SK-N-MC (cell line): ENCODE measurements around the gene MOGAT2.
"Not testable (repeated sequence)": the region's sequence is repeated elsewhere in the genome, so short reads cannot be mapped to it uniquely, and the experiment has no call there.

Experiments used
- DNase-seq: peaks from one replicate; pipeline ENCODE4 v3.0.0-alpha.2; 2011; ENCODE audit warnings: low read depth, low spot score
- H3K27ac ChIP-seq: fragments of 200-600 bp; sonication (generic); 2 replicates; pipeline ENCODE4 v1.5.1; 2016; ENCODE audit warnings: mixed run types
- H3K36me3 ChIP-seq: fragments of 200-600 bp; sonication (generic); 2 replicates; pipeline ENCODE4 v1.6.1; 2017; ENCODE audit warnings: antibody characterized with exemption, low read length, mixed read lengths; ENCODE audit not compliant: insufficient read depth
- H3K4me3 ChIP-seq: fragments of 200-600 bp; sonication (generic); 2 replicates; pipeline ENCODE4 v1.5.1; 2016
- H3K9ac ChIP-seq: fragments of 200-600 bp; sonication (generic); 2 replicates; pipeline ENCODE4 v1.8.0; 2017; ENCODE audit warnings: mixed run types, mixed read lengths; ENCODE audit not compliant: insufficient read length
- H3K9me3 ChIP-seq: fragments of 200-600 bp; sonication (generic); 2 replicates; pipeline ENCODE4 v1.6.1; 2017; ENCODE audit warnings: low read depth, mild to moderate bottlenecking, antibody characterized with exemption, low read length, moderate library complexity, mixed read lengths
- EZH2 ChIP-seq: fragments of 200-600 bp; sonication (generic); IDR thresholded peaks from one replicate; pipeline ENCODE4 v1.6.1; 2017; ENCODE audit warnings: antibody characterized with exemption
- FOXP2 ChIP-seq: optimal IDR thresholded peaks from 2 replicates; pipeline ENCODE3; 2011; ENCODE audit warnings: mild to moderate bottlenecking, moderate library complexity; ENCODE audit not compliant: insufficient read depth; ENCODE audit errors: extremely low read length, control extremely low read depth
- POLR2AphosphoS5 ChIP-seq: IDR thresholded peaks from 2 replicates; pipeline ENCODE4 v1.6.1; 2012; ENCODE audit warnings: mild to moderate bottlenecking, low read depth, low read length, borderline replicate concordance

Gene MOGAT2

DNA sequence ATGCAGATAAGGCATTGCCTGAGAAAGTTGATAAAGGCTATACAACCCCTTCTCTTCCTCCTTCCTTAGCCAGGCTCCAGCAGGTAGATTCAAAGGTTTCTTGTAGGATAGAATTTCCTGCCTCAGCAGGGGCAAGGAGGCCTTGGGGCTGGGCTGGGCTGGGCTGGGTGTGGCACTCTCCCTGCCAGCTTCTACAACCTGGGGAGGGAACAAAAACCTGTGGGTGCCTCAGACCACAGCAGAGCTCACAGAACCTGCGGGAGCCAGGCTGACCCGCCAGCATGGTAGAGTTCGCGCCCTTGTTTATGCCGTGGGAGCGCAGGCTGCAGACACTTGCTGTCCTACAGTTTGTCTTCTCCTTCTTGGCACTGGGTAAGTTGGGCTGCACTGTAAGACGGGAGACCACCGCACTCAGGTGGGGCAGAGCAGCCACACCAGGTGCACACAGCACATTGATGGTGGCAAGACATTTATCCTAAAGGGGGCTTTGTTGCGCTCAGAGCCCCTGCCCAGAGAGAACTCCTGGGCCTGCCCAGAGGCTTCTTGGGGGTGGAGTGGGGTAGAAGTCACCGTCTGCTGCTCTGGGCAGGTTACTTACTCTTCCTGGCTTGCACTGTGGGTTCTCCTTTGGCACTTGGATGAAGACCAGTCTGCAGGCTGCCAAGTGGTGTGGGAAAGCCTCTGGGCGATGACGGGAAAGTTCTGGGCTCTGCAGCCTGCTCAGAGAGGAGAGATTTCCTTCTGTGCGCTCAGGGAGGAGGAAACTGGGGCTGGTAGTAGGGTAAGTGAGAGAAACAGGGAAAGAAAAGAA is at the start of gene MOGAT2:
Gene MOGAT2 (plus strand): TSS at position 231 of the 811 bp plus-strand sequence. CDS start 51 bp downstream, at position 282.
- TF ChIP-seq FOXP2, result no peak
- no peak for TF ChIP-seq POLR2AphosphoS5
- no peak for TF ChIP-seq EZH2
- no peaks in the 10 kb centered on the region for H3K9me3 ChIP-seq
- DNase-seq, result no peak
- H3K4me3 ChIP-seq, result no peak within 1 kb of the TSS
- no peaks in the 10 kb centered on the region for H3K36me3 ChIP-seq
- no peak within 1 kb of the TSS for H3K9ac ChIP-seq
- no peak within 1 kb of the TSS for H3K27ac ChIP-seq

DNA sequence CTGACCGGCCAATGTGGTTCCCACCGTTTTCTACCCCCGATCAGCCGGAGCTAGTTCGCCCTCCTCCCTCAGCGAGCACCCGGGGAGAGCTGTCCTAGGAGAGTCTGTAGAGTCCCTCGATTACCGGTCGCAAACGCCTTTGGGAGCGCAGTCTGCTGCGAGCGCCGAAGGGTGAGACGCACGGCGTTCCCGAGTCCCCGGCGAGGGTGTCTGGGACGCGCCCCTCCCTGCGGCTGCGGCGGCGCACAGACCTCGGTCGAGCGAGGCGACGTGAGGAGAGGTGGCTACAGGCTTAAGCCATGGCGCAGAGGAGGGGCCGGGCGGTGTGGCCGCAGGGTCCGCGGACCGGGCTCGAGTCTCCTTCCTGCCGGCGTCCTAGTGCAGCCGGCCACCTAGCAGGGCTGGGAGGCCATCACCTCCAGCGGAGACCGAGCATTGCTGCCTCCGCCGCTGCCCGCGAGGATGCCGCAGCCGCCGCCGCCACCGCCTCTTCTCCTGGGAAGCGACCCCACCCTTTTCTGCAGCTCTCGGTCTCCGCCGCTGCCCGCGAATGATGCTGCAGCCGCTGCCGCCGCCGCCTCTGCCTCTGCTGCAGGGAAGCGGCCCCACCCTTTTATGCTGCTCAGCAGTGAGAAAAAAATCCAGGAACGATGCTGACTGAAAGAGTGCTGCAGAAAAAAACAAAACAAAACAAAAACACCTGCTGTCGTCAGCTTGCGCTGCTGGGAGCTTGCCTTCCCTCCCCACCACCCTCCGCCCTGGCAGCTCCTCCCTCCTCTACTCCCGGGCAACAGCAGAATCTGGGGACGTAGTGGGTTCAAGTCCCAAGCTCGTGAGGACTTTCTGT is 49.0 kb upstream of the MOGAT2 start, which contains the start of gene MAP6:
Gene MAP6 (minus strand): TSS at position 588 of the 847 bp plus-strand sequence. CDS start 669 bp downstream, outside the sequence.
- H3K9me3 ChIP-seq, result no peaks in the 10 kb centered on the region
- no peak within 1 kb of the TSS for H3K9ac ChIP-seq
- H3K36me3 ChIP-seq, result no peaks in the 10 kb centered on the region
- no peak for TF ChIP-seq POLR2AphosphoS5
- no peak for TF ChIP-seq FOXP2
- peak; percentile 71 for TF ChIP-seq EZH2
- no peak within 1 kb of the TSS for H3K4me3 ChIP-seq
- no peak for DNase-seq
- no peak within 1 kb of the TSS for H3K27ac ChIP-seq

DNA sequence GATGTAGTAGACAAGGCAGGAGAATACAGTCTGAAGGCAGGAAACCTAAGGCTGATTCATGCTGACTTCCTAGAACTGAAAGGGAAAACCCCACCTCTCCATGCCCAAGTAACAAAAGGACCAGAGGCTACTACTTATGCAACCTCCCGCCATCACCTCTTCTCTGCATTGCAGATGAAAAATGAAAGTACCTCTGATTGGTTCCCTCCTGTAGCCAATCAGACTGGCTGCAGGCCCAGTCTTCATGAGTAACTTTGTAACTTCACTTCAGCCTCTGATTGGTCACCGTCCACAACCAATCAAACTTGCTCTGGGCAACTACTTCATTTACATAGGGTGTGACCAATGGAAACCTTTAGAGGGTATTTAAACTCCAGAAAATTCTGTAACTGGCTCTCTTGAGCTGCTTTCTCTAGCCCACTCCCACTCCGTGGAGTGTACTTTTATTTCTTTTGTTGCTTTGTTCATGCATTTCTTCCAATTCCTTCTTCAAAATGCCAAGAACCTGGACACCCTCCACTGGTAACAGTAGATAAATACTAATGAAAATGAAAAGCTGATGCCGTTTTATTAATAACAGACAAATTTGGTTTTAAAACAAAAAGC is 43.6 kb upstream of the MOGAT2 start:
- no peak for DNase-seq

DNA sequence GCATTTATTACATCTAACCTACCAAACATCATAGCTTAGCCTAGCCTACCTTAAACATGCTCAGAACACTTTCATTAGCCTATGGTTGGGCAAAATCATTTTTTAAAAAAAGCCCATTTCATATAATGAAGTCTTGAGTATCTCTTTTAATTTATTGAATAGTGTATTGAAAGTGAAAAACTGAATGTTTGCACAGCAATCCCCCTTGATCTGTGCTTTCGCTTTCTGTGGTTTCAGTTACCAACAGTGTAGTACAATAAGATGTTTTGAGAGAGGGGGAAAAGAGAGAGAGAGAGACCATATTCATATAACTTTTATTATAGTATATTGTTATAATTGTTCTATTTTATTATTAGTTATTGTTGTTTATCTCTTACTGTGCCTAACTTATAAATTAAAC is 40.4 kb upstream of the MOGAT2 start:
- no peak for TF ChIP-seq EZH2
- TF ChIP-seq FOXP2, result no peak
- no peak for TF ChIP-seq POLR2AphosphoS5
- H3K4me3 ChIP-seq, result no peak overlapping the region

More for the DNA sequence above, 43.6 kb upstream of the MOGAT2 start:
- Histone ChIP-seq H3K27ac (no peak overlapping the region), H3K36me3 (no peaks in the 10 kb centered on the region), H3K9ac (no peak overlapping the region), H3K4me3 (no peak overlapping the region), H3K9me3 (no peaks in the 10 kb centered on the region)
- TF ChIP-seq FOXP2, result no peak
- TF ChIP-seq POLR2AphosphoS5, result no peak
- no peak for TF ChIP-seq EZH2

DNA sequence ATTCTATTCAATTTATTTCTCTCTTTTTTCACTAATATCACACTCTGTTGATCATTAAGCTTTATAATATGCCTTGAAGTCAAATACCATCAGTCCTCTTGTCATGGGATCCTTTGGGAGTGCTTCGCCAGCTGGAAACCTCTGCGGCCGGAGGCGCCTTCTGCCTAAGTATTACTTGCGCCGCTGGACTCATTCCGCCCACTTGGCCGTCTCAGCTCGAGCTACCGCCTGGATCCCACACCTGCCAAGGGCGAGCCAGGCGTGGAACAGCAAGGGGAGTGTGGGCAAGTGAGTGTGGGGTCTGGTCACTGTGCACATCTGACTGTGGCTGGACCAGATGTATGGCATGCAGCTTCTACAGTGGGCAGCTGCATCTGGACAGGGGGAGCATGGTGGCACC is 39.7 kb upstream of the MOGAT2 start:
- no peak for TF ChIP-seq EZH2
- no peak for TF ChIP-seq POLR2AphosphoS5
- TF ChIP-seq FOXP2, result no peak
- no peak for DNase-seq
- Histone ChIP-seq H3K36me3 (no peaks in the 10 kb centered on the region), H3K4me3 (no peak overlapping the region), H3K9ac (no peak overlapping the region), H3K27ac (no peak overlapping the region), H3K9me3 (no peaks in the 10 kb centered on the region)

More for the DNA sequence above, 40.4 kb upstream of the MOGAT2 start:
- no peaks in the 10 kb centered on the region for H3K36me3 ChIP-seq
- no peak overlapping the region for H3K27ac ChIP-seq
- no peak overlapping the region for H3K9ac ChIP-seq
- no peaks in the 10 kb centered on the region for H3K9me3 ChIP-seq
- no peak for DNase-seq

DNA sequence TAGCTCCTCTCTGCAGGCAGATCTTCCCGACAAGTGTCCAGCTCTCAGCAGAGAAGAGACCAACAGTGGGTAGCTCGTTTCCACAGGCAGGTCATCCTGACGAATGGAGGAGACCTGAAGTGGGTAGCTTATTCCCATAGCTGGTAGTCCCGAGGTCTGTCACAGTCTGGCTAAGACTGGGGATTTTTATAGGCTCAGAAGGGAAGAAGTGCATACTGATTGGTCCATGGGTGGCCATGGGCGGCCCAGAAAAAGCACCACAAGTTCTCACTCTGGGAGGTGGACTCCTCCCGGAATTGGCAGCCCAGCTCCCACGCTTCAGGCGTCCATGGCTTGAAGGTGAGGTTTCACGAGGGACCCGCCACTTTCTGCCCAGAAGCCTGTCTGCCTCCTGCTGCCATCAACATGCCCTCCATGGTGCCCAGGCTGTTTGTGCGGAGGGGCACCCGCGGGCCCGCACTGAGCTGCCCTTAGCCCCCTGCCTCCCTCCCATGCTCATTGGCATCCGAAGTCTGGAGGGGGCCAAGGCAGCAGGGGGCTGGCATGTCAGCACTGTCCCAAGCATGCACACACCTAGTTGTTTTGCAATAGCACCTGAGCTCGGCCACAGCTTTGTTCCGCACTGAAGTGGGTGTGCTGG is 38.9 kb upstream of the MOGAT2 start:
- DNase-seq, result no peak
- Histone ChIP-seq H3K4me3 (no peak overlapping the region), H3K36me3 (no peaks in the 10 kb centered on the region), H3K9me3 (no peaks in the 10 kb centered on the region), H3K9ac (no peak overlapping the region), H3K27ac (no peak overlapping the region)
- TF ChIP-seq POLR2AphosphoS5 (no peak), EZH2 (no peak), FOXP2 (no peak)

DNA sequence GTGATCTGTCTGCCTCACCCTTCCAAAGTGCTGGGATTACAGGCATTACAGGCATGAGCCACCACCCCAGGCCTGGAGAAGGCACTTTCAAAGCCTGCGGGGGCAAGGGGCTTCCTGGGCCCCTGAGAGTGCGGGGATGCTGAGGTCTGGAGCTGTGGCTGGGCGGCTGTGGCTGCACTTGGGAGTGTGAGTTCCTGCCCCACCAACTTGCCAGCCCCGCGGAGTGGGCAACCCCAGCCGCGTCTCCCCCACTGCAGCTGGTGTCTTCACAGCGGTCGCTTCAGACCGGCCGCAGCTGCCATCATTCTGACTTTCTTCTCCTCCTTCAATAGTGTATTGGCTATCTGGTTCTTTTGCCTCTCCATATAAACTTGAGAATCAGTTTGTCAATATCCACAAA is 38.1 kb upstream of the MOGAT2 start:
- Histone ChIP-seq H3K4me3 (no peak overlapping the region), H3K9me3 (no peaks in the 10 kb centered on the region), H3K9ac (no peak overlapping the region), H3K27ac (no peak overlapping the region), H3K36me3 (no peaks in the 10 kb centered on the region)
- TF ChIP-seq EZH2 (no peak), FOXP2 (no peak), POLR2AphosphoS5 (no peak)
- no peak for DNase-seq

DNA sequence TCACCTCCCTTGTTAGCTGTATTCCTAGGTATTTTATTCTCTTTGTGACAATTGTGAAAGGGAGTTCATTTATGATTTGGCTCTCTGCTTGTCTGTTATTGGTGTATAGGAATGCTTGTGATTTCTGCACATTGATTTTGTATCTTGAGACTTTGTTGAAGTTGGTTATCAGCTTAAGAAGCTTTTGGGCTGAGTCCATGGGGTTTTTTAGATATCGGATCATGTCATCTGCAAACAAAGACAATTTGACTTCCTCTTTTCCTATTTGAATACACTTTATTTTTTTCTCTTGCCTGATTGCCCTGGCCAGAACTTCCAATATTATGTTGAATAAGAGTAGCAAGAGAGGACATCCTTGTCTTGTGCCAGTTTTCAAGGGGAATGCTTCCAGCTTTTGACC is 33.8 kb upstream of the MOGAT2 start:
- not testable (repeated sequence) for DNase-seq, H3K27ac ChIP-seq, H3K9ac ChIP-seq, H3K9me3 ChIP-seq, H3K36me3 ChIP-seq, H3K4me3 ChIP-seq
